Stimulated activated effector memory CD8-positive, alpha-beta T cell treated with anti-CD3 and anti-CD28 coated beads, Interleukin-12 subunit alpha, Interleukin-12 subunit beta, amount 100 ng/mL, for 72 hours (primary cell): ENCODE measurements around the gene ABCA6.

Source experiments
- ATAC-seq: fragments of 150-1000 bp; cut with Tn5 transposase; 2 replicates; pipeline ENCODE4 v1.10.0; 2021
- DNase-seq, 2 donors: peaks; one replicate each; pipeline ENCODE4 v3.0.0; 2021 to 2022; ENCODE audit warnings: low spot score in 2 of 2
- H3K27ac Mint-ChIP-seq: one replicate; pipeline ENCODE4 v1.8.0; 2022; ENCODE audit warnings: mild to moderate bottlenecking, mixed read lengths
- H3K36me3 Mint-ChIP-seq: one replicate; pipeline ENCODE4 v1.8.0; 2022; ENCODE audit warnings: mild to moderate bottlenecking, mixed read lengths
- H3K4me1 Mint-ChIP-seq: one replicate; pipeline ENCODE4 v1.8.0; 2022; ENCODE audit warnings: mixed read lengths
- H3K4me3 Mint-ChIP-seq: one replicate; pipeline ENCODE4 v1.8.0; 2022; ENCODE audit warnings: mild to moderate bottlenecking, mixed read lengths
- H3K9me3 Mint-ChIP-seq: one replicate; pipeline ENCODE4 v1.8.0; 2022; ENCODE audit warnings: mixed read lengths

ABCA6 gene

DNA sequence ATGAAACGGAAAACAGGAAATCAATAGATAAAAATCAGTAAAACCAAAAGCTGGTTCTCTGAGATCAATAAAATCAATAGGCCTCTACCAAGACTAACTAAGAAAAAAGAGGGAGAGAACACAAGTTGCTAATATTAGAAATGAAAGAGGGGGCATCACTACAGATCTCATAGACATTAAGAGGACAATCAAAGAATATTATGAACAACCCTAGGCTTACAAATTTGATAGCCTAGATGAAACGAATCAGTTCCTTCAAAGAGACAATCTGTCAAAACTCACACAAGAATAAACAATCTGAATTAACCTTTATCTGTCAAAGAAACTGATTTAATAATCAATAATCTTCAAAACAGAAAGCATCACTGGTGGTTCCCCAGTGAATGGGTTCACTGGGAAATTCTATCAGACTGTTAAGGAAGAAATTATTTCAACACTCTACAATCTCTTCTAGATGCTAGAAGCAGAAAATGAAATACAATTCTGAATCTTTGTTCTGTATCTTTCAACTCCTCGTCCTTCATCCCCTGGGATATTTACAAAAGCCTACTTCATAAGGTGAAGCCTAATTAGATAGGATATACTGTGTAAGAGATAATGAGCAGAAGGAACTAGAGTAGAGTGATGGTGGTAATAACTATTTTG is 85.4 kb downstream of the ABCA6 start:
- DNase-seq (no peak), ATAC-seq (no peak)
- H3K4me3 Mint-ChIP-seq: no peak overlapping the region
- H3K27ac Mint-ChIP-seq: no peak overlapping the region
- H3K36me3 Mint-ChIP-seq: no peaks in the 10 kb centered on the region
- no peaks in the 10 kb centered on the region for H3K4me1 Mint-ChIP-seq
- peaks cover 14% of the 10 kb centered on the region for H3K9me3 Mint-ChIP-seq

- no peak for DNase-seq
- H3K4me1 Mint-ChIP-seq: no peaks in the 10 kb centered on the region
- H3K4me3 Mint-ChIP-seq: no peak overlapping the region
- no peaks in the 10 kb centered on the region for H3K36me3 Mint-ChIP-seq
- H3K27ac Mint-ChIP-seq: no peak overlapping the region
- no peak for ATAC-seq
- H3K9me3 Mint-ChIP-seq: peaks cover 14% of the 10 kb centered on the region
These were observed 86.4 kb downstream of the ABCA6 start for GRCh38 chr17:69055334-69055733.

DNA sequence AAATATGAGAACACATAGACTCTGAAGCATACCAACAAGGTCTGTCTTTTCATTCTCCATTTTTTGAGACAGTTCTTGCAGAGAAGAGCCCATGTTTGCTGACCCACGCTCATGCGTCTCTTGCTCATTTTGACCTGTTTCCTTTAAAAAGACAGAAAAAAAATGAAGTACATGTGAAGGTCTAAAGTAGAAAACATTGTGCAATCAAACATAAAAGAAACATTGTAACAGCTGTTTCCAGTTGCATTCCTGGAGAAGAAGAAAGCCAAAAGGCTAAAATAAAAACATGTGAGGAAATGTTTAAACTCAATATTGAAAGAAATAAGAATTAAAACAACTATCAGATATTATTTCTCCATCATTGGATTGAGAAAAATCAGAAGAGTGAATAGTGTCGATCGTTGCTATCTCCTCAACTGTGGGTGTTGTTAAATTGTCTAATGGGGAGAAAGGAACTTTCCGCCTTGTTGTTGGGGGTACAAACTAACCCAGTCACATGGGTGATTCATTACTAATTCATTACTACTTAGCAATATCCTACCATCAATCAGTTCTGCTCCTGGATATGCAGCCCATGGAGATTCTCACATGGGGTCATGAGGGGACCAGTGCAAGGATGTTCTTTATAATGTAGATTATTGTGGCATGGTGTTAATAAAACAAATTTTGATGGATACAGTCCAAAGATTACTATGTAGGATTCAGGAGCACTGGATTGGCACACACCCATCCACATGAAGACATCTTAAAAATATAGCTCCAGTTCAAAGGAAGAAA is 90.5 kb downstream of the ABCA6 start:
- no peak for DNase-seq
- Mint-ChIP-seq H3K36me3 (no peaks in the 10 kb centered on the region), H3K4me1 (no peaks in the 10 kb centered on the region), H3K27ac (no peak overlapping the region), H3K9me3 (peaks cover 11% of the 10 kb centered on the region), H3K4me3 (no peak overlapping the region)
- no peak for ATAC-seq

DNA sequence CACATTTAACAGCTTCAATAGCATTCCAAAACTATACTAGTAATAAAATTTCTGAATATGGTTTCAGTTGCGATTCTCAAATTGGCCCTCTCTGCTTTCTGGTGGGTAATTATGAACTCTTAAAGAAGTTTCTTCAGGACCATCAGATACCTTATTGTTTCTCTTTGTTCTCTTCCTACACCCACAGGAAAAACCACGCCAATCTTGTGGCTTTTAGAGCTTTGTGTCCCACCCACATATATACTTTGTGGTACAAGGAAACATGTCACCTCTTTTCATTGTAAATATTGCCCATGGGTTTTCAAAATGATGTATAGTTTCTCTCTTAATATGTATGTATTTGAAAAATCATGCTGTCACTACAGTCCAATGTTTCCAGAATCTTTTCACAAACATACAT is 93.1 kb downstream of the ABCA6 start:
- H3K4me3 Mint-ChIP-seq: no peak overlapping the region
- peaks cover 6% of the 10 kb centered on the region for H3K9me3 Mint-ChIP-seq
- no peak overlapping the region for H3K27ac Mint-ChIP-seq
- ATAC-seq: no peak
- no peaks in the 10 kb centered on the region for H3K36me3 Mint-ChIP-seq
- H3K4me1 Mint-ChIP-seq: no peaks in the 10 kb centered on the region
- DNase-seq: no peak

GRCh38 chr17:69047368-69048263 is 94.1 kb downstream of the ABCA6 start:
- H3K9me3 Mint-ChIP-seq: no peaks in the 10 kb centered on the region
- no peaks in the 10 kb centered on the region for H3K36me3 Mint-ChIP-seq
- H3K4me3 Mint-ChIP-seq: no peak overlapping the region
- ATAC-seq (no peak), DNase-seq (no peak)
- no peak overlapping the region for H3K27ac Mint-ChIP-seq
- no peaks in the 10 kb centered on the region for H3K4me1 Mint-ChIP-seq

DNA sequence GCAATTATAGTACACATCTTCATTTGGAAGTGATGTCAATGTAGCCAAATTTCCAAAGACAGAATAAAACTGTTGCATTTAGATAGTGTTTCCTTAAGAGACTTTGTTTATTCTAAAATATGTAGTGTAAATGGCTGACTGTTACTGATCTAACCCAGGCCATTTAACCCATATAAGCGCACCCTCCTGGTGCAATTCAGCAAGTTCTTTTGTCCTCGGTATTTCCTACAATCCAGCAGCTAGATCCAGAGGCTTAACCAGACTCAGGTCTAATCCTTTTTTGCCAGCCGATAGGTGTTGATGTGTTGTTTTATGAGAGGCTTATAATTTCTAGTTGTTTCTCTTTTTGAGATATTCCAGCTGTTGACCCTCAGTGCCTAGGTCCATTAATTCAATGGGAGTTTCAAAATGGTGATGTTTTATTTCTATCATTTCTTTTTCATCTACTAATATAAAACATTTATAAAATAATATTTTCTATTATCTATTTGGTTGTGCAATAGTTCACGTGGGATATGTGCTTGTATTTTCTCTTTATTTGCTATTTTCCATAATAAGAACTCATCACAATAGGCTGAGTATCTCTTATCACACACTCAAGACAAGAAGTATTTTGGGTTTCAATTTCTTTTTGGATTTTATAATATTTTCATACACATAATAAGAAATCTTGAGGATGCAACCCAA is 95.4 kb downstream of the ABCA6 start:
- Mint-ChIP-seq H3K27ac (no peak overlapping the region), H3K4me3 (no peak overlapping the region), H3K4me1 (no peaks in the 10 kb centered on the region), H3K9me3 (no peaks in the 10 kb centered on the region), H3K36me3 (no peaks in the 10 kb centered on the region)
- no peak for DNase-seq
- ATAC-seq: no peak

DNA sequence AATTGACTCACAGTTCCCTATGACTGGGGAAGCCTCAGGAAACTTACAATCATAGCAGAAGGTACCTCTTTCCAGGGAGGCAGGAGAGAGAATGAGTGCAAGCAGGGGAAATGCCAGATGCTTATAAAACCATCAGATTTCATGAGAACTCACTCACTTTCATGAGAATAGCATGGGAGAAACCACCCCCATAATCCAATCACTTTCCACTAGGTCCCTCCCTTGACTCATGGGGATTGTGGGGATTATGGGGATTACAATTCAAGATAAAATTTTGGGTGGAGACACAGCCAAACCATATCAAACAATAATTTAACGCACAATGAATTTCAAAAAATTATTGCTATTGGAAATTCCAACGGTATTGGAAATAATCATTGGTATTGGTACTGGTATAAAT is 96.0 kb downstream of the ABCA6 start:
- Mint-ChIP-seq H3K4me1 (no peaks in the 10 kb centered on the region), H3K9me3 (no peaks in the 10 kb centered on the region), H3K4me3 (no peak overlapping the region), H3K27ac (no peak overlapping the region), H3K36me3 (no peaks in the 10 kb centered on the region)
- DNase-seq (no peak), ATAC-seq (no peak)

- ATAC-seq: no peak
- Mint-ChIP-seq H3K27ac (no peak overlapping the region), H3K4me3 (no peak overlapping the region), H3K36me3 (no peaks in the 10 kb centered on the region), H3K9me3 (no peaks in the 10 kb centered on the region), H3K4me1 (no peaks in the 10 kb centered on the region)
- DNase-seq: no peak
These were observed 97.3 kb downstream of the ABCA6 start for GRCh38 chr17:69044371-69044770.

GRCh38 chr17:69043098-69043734 is 98.5 kb downstream of the ABCA6 start:
- ATAC-seq: no peak
- Mint-ChIP-seq H3K9me3 (no peaks in the 10 kb centered on the region), H3K27ac (no peak overlapping the region), H3K36me3 (no peaks in the 10 kb centered on the region), H3K4me3 (no peak overlapping the region), H3K4me1 (no peaks in the 10 kb centered on the region)
- no peak for DNase-seq

- H3K36me3 Mint-ChIP-seq: no peaks in the 10 kb centered on the region
- no peaks in the 10 kb centered on the region for H3K4me1 Mint-ChIP-seq
- no peak overlapping the region for H3K4me3 Mint-ChIP-seq
- ATAC-seq (no peak), DNase-seq (no peak)
- H3K9me3 Mint-ChIP-seq: peaks cover 4% of the 10 kb centered on the region
- no peak overlapping the region for H3K27ac Mint-ChIP-seq
These were observed 99.4 kb downstream of the ABCA6 start for GRCh38 chr17:69042308-69042707.

DNA sequence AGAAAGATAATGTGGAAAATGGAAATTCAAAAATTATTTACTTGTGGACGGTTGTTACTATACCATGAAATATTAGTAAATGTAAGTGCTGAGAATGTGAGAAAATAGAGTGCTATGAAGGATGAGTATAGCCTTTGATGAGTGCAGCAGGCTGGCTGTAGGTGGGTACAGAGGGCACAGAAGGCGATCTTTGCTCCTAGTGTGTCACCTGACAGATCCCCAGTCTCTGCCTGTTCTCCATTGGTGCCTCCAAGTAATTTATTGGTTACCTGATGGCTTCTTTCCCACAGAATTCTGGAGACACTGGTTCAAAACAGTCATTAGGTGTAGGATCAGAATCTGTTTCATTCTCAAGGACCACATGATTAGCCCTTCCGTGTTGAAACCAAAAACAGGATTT is 109.9 kb downstream of the ABCA6 start:
- no peaks in the 10 kb centered on the region for H3K36me3 Mint-ChIP-seq
- ATAC-seq (no peak), DNase-seq (no peak)
- no peak overlapping the region for H3K4me3 Mint-ChIP-seq
- no peaks in the 10 kb centered on the region for H3K4me1 Mint-ChIP-seq
- no peak overlapping the region for H3K27ac Mint-ChIP-seq
- H3K9me3 Mint-ChIP-seq: peaks cover 2% of the 10 kb centered on the region

DNA sequence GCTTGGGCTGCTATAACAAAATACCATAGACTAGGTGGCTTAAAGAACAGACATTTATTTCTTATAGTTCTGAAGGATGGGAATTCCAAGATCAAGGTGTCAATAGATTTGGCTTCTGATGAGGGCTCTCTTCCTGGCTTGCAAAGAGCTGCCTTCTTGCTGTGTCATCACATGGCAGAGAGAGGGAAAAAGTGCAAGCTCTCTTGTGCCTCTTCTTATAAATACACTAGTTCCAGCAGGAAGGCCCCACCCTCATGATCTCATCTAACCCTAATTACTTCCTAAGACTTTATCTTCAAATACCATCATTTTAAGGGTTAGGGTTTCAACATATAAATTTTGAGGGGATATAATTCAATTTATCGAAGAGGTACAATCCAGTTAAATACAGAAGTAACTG is 111.5 kb downstream of the ABCA6 start:
- DNase-seq: no peak
- no peak overlapping the region for H3K4me3 Mint-ChIP-seq
- no peaks in the 10 kb centered on the region for H3K9me3 Mint-ChIP-seq
- H3K4me1 Mint-ChIP-seq: no peaks in the 10 kb centered on the region
- H3K27ac Mint-ChIP-seq: no peak overlapping the region
- no peaks in the 10 kb centered on the region for H3K36me3 Mint-ChIP-seq
- ATAC-seq: no peak
